Stimulated activated CD4-positive, alpha-beta T cell treated with anti-CD3 and anti-CD28 coated beads, Interleukin-4, amount 100 ng/mL, for 4 hours (primary cell): ENCODE data around the gene CYP19A1.

Experiments
- DNase-seq, 2 experiments: peaks; one replicate each; pipeline ENCODE4 v3.0.0-alpha.2; 2020

Gene CYP19A1

DNA sequence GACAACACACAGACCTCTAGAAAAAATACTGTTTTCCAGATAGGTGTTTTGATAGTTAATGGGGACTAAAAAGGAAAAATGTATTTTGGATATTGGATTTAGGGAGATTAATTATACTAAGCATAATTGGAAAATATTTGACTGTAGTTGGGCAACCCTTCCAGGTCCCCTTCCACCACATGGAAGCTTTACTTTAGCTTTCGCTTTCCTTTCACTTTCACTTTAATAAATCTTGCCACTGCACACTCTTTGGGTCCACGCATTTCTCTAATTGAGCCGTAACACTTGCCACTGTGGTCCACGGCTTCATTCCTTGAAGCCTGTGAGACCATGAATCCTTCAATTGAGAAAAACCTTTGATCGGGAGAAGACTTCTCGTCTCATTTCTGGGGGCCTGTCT lies 18.6 kb upstream of the CYP19A1 start:
- no peak for DNase-seq

GRCh38 chr15:51356147-51356546 lies 17.8 kb upstream of the CYP19A1 start:
- DNase-seq: no peak

- DNase-seq: no peak
Measured at GRCh38 chr15:51355096-51355495, 16.7 kb upstream of the CYP19A1 start.

DNA sequence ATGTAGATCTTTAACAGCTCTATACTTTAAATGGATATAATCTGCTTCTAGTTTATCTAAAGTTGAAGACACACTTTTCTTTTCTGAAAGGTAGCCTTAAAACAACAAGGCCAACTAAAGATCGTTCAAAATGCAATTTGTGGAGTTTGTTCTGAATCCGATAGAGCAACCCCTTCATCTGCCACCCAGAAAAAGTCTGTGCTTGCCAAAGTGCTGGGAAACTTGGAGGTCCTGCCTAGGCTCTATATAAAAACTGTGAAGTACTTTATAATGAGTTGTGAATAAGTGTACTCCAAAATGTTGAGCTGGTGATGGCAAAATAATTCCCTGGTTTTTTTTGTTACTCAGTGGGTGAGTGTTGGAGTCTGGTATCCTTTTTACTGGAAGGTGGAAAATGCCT lies 15.6 kb upstream of the CYP19A1 start:
- DNase-seq: no peak

DNA sequence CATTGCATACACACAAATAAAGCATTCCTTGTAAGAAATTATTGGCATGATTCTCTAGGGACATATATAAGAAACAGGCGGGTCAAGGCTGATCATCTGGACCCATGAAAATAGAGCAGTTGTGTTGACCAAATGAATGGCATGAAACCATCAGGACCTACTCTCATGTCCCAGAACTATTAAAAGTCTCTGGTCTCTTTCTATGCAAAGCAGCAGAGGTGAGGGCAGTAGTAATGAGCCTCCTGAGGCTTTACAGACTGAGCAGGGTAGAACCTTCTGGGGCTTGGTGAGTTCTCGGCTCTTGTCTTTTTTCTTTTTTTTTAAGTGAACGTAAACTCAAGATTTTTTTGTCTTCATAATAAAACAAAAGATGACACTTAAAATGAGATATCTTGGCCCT lies 12.3 kb upstream of the CYP19A1 start:
- DNase-seq: no peak

DNA sequence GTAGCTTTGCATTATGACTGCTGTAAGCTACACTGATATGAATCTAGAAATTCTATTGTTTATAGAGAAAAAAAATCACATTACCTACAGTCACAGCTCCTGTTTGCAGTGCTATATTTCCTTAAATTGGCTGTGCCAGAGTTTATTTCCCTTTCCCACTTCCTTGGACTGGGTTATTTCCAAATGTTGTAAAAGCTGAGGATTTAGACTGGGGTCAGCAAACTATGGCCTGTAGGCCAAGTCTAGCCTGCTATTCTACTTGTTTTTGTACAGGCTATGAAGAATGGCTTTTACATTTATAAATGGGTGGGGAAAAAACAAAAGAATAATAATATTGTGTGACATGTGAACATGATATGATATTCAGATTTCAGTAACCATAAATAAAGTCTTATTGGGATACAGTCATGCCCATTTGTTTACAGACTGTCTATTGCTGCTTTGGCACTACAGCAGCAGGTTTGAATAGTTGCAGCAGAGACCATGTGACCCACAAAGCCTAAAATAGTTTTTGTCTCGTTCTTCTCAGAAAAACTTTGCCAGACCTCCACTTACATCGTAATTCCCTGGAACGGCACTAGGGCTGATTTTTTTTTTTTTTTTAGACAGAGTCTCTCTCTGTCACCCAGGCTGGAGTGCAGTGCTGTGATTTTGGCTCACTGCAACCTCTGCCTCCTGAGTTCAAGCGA lies 10.9 kb upstream of the CYP19A1 start:
- no peak for DNase-seq

DNA sequence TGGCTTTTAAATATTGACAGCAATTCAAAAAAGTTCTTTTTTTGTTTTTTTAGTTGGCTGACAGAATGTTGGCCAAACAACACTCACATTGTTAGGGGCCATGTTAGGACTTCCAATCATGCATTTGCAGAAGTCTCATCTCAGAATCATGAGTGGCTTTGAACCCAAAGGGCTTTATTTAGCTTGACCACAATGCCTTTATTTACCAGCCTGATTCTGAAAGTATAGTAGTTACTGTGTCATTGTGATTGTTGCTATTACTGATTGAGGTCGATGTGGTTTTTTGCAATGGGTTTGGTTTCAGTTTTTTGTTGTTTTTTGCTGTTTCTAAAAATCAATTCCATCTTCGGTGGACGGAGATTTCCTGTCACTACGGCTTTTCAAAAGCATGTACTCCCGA lies 10.3 kb upstream of the CYP19A1 start:
- no peak for DNase-seq

- DNase-seq: no peak
Measured at GRCh38 chr15:51346136-51346535, 7.7 kb upstream of the CYP19A1 start.

GRCh38 chr15:51343466-51343865 lies 5.1 kb upstream of the CYP19A1 start:
- DNase-seq: no peak

DNA sequence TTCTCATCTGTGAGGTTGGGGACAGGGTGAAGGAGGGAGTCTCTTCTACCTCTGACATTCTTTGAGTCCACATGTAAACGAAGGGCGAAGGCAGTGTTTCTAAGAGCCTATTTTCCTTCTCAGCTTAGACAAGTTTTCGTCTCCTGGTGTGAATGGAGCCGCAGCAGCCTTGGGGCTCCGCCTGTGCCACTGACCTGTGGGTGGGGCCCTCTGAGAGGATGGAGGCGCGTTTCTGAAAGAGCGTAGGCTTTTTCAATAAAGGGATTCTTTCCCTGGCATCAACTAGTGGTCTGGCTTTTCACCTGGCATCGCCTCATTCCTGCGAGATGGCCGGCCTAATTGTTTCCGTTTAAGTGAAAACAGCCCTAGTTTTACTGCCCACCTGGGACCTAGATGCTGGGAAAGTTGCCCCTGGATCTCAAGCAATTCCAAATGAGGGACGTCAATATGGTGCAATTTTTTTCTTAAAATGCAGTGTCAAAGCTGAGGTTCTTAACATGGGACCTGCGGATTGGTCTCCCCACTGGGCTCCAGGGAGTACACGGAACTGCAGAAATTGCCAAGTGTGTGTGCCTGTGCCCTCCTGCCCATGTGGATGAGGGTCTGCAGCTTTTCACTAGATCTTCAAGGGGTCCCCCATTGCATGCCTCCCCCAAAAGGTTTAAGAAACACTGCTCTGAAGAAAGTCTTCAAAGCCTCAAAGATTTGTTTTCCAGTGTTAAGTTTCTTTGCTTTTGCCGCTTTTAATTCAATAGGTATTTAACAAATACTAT lies 4.0 kb upstream of the CYP19A1 start:
- no peak for DNase-seq

GRCh38 chr15:51341366-51342226 lies 3.2 kb upstream of the CYP19A1 start, which contains the start of gene GLDN:
Gene GLDN (plus strand): TSS chr15:51341655. CDS start chr15:51341685, 30 bp downstream.
- no peak for DNase-seq

GRCh38 chr15:51335538-51336410 lies 2.6 kb downstream of the CYP19A1 start:
- no peak for DNase-seq

- no peak for DNase-seq
Measured at GRCh38 chr15:51335087-51335486, 3.3 kb downstream of the CYP19A1 start.

GRCh38 chr15:51334011-51334451 lies 4.4 kb downstream of the CYP19A1 start:
- DNase-seq: no peak

GRCh38 chr15:51333571-51333970 lies 4.8 kb downstream of the CYP19A1 start:
- no peak for DNase-seq

DNA sequence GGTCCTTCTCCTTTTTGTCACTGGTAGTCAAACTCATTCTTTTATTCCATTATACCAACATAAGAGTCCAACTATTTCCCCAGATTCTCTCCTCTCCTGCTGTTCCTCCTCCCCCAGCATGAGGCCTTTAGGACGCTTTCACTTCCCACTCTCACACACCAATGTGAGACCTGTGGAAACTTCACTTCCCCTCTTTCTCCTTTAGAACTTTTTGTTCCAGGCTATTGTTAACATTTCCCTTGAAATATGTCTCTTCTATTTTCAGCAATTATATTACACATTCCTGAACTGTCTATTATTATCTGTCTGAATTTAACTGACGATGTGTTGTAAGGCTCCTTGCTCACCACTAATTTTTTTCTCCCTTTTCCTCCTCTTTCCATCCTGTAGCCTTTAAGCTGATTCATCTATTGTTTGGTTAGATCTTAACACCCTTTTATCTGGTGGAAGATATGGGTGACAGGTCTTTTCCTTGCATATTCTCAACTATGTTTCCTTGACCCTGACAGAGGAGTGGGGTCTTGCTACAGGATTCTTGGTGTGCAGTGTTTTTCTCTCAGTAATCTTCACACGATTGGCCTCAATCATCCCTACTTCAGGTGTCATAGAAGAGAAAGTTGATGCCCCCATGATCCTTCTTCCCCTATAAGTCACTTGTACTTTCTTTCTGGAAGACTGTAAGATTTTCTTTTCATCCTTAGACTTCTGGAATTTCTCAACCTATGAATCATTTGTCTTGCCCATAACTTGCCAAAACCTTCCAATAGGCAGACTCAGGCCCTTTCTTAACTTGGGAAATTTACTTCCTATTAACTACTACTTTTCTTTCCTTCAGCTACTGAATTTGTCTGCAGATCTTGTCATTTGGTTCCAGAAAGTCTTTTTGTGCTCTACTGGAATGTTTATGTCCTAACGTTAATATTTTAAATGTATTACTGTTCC lies 5.9 kb downstream of the CYP19A1 start:
- no peak for DNase-seq

DNA sequence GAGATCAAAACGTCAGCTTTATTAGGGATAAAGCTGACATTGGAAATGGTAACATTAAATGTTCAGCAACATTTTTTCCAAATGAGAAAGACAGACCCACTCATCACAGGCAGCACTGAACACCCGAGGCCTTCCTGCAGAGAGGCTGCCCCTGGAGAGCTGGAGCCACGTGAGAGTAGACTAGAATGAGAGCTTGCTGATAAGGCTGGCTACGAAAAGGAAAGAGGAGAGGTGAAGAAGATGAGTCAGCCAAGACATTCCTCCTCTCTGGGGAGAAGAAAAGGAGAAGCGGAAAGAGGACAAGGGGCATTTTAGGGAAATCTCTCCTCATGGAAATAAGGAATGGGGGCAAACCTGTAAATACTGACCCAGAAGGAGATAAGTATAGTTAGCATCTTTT lies 7.3 kb downstream of the CYP19A1 start:
- no peak for DNase-seq

GRCh38 chr15:51328926-51329325 lies 9.5 kb downstream of the CYP19A1 start:
- DNase-seq: no peak

GRCh38 chr15:51327081-51327480 lies 11.3 kb downstream of the CYP19A1 start:
- DNase-seq: no peak

- no peak for DNase-seq
Measured at GRCh38 chr15:51325167-51325566, 13.2 kb downstream of the CYP19A1 start.

DNA sequence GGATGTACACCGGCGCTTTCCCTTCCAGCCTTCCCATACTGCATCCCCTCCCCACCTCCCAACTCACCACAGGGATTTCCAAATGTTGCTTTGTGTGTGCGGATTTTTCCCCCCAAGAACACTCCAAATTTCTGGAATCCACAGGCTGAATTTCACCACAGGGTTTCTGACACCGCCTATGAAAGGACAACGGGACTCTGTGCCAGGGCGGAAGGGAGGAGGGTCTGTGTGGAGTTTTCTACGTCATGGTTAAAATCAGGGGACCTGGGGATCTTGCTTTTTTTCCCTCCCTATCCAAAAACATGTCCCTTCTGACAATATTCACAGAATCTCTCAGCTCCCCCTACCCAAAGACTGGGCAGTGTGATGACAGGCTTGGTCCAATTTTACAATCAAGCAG lies 14.6 kb downstream of the CYP19A1 start:
- DNase-seq: no peak
